HG03135 (cell line): ENCODE measurements around the gene LTBP2.

Experiments used
- ATAC-seq: cut with Tn5 transposase; IDR thresholded peaks from one replicate; pipeline ENCODE4 v1.9.1; 2021; ENCODE audit warnings: mild to moderate bottlenecking, moderate library complexity; ENCODE audit not compliant: unreplicated experiment

The LTBP2 gene

GRCh38 chr14:74611650-74612349 is at the start of gene LTBP2:
Gene LTBP2 (minus strand): TSS chr14:74612237. CDS start chr14:74611944, 293 bp downstream.
- ATAC-seq = no peak

- ATAC-seq = no peak
Observed at GRCh38 chr14:74660863-74661262, 48.8 kb upstream of the LTBP2 start.

DNA sequence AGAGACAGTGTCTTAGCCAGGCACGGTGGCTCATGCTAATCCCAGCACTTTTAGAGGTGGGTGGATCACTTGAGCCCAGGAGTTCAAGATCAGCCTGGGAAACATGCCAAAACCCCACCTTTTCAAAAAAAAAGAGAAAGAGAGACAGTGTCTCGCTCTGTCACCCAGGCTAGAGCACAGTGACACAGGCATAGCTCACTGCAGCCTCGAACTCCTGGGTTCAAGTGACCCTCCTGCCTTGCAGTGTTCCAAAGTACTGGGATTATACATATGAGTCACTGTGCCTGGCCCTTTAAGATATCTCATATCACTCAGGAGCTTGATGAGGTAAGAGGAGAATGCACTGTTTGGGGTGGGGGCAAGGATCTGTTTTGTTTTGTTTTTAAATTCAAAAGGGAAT is 48.1 kb upstream of the LTBP2 start:
- no peak for ATAC-seq

DNA sequence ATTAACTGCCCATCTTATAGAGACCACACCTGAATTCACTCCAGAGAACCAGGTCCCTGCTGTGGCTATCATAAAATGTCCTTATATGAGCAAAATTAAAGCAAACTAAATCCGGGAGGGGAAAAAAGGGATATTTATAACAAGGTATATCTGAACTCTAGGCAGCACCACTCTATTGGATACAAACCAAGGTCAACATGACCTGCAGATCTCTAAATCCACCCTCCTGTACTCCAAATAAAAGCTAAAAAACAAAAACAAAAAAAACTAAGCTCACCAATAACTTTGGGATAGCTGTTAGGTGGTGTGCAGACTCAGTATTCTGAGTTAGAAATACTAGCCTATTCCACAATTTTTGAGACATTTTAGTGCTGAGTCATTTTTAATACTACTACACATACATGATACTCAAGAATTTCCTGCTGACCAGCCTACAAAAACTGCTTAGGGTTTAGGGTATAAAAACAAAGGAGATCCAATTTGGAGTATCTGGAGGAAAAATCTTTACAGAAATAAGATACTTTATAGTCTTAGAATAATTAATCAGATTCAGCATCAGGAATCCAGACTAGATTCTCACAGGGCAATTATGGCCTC is 46.6 kb upstream of the LTBP2 start:
- ATAC-seq = no peak

GRCh38 chr14:74656964-74657363 is 44.9 kb upstream of the LTBP2 start:
- ATAC-seq = no peak

DNA sequence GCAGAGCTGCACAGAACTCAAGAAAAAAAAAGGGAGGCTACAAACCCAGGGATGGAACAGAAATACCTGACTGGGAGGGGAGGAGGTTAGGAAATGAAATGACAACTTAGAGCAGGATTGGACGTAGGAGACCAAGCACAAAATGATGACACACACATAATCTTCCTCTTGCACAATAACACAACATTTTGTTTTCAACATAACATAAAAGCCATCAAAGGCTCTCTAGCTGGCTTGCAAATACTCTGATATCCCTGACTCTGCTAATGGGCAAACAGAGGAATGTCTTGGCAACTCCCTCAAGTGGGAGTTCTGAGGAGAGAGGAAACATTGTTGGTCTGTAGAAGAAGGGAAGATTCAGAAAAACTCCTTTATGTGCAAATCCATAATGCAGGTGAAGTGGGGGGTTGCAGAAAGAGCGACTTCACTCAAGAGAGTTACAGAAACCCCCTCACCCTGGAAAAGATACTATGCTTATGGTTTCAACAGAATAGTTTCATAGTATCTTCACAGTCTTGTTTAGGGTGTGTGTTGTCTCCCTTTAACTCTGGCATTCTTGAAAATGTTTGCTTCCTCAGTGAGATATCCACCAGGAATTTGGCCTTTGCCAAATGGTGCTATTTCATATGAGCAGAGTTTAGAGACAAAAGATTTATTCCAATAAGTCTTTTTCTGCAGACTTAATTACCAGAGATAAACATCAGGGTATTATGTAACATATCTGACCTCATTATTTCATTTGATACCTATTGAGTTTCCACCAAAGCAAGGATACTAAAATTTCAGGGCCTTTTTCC is 43.8 kb upstream of the LTBP2 start:
- ATAC-seq = no peak

GRCh38 chr14:74654931-74655330 is 42.9 kb upstream of the LTBP2 start:
- no peak for ATAC-seq

DNA sequence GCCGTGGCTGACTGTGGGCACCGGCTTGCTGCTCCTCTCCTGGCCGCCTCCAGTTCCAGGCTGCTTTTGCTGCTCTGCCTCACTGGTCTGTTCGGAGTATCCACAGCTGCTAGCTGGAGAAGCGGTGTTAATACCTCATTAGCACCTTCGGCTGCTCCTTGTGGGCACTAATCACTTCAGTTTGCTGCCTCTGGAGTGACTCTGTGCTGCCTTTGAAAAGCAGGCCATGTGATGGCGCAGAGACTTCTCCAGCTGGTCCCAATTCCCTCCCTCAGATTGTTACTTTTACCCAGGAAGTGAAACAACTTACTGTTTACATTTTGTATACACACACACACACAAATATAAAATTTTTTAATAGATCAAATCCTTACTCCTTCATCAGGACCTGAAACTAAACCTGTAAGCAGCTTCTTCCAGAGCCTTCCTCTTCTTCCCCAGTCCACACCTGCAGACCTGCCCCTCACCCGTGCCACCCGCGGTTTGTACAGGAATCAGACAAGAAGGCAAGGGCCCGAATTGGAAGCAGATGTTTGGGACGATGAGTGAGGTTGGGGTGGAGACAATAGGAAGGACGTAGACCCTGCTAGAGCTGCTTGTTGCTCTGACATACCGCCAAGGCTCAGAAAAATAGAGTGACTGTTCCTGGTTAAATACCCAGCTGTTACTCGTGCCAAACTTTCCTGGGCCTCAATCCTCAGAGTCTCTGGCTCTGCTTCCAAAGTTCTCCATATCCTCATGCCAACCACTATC is 41.5 kb upstream of the LTBP2 start:
- ATAC-seq = no peak

DNA sequence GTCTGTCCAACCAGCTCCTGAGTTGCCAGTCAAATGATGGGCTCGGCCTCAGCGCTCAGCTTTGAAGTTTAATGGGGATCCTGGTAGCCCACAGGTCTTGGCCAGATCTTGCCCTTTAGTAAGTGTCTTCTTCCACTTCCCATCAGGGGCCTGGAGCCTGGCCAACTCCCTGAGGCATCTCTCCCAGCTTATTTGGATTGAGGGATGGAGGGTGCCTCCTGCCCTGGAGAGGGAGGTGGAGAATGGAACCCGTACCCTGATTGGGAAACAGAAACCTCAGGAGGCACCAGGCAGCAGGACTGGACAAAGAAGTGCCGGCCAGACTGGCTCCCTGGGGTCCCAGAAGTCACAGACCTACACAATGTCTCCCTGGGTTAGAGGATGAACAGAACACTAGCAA is 40.5 kb upstream of the LTBP2 start:
- ATAC-seq = no peak

DNA sequence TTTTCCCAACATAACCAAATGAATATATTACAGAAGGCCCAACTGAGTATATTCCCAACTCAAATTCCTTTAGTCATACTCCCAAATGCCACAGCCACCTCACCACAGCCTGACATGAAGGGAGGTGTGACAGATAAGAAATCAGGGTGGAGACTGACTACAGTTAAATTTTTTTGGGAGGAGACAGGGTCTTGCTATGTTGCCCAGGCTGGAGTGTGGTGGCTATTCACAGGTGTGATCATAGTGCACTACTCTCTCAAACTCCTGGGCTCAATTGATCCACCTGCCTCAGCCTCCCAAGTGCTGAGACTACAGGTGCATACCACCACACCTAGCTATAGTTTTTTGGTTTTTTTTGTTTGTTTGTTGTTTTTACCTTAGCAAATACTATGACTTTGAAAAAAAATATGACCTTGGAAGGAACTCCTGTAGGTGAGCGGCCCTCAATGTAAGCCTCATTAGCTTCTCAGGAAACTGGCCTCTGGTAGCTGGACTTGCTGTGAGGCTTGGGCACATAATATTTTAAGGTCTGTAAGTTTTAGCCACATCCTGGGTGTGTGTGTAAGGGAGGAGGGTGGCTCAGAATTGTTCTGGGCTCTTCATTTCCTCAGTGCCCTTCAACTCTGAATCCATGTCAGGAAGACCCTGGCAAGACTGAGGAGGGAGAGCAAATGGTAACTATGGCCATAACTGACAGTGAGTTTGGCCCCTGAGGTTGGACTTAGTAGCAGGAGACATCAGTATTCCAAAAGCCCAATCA is 39.1 kb upstream of the LTBP2 start:
- ATAC-seq = no peak

GRCh38 chr14:74649673-74650072 is 37.6 kb upstream of the LTBP2 start:
- ATAC-seq = no peak

DNA sequence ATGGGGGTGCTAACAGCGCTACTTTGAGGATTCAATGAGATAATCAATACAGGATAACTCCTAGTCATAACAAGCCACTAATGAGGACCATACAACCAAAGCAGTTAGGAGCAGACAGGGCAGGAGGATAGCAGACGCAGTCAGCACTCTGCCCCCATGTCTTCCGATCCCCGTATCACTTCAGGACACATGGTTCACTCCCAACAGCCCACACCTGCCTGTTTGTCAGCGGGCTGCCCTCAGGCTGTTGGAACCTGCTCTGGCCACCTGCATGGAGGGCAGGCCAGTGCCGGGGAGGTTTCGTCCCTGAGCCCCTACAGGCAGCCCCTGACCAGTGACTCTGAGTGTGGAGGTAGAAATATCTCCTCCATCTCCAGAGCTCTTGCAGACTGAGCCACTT is 37.1 kb upstream of the LTBP2 start:
- no peak for ATAC-seq

- ATAC-seq = no peak
Observed at GRCh38 chr14:74648601-74649000, 36.6 kb upstream of the LTBP2 start.

- ATAC-seq = no peak
Observed at GRCh38 chr14:74647678-74648461, 35.8 kb upstream of the LTBP2 start.

DNA sequence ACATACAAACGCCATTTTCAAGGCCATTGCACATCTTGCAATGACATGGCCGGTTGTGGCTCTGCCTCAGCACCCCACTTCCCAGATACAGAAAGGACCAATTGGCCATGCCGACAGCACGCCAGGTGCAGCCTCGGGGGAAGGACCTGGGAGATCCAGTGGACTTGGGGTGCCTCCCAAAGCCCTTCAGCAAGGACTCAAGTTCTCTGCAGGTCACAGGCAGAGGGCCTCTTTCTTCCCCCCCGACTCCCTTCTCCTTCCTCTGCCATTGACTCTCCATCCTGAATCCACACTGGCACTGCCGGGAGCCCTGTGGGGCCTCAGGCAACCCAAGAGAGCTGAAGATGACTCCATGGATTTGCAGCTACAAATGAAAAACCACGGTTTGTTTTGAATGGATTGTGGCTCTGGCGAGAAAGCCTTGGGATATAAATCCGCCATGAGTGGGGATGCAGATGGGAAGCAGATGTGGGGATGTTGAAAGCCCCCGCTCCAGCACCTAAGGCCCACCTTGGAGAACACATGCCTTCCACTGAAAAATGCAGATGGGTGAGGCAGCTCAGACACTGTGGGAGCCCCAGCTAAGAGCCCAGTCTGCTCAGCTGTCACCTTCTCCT is 35.1 kb upstream of the LTBP2 start:
- no peak for ATAC-seq

DNA sequence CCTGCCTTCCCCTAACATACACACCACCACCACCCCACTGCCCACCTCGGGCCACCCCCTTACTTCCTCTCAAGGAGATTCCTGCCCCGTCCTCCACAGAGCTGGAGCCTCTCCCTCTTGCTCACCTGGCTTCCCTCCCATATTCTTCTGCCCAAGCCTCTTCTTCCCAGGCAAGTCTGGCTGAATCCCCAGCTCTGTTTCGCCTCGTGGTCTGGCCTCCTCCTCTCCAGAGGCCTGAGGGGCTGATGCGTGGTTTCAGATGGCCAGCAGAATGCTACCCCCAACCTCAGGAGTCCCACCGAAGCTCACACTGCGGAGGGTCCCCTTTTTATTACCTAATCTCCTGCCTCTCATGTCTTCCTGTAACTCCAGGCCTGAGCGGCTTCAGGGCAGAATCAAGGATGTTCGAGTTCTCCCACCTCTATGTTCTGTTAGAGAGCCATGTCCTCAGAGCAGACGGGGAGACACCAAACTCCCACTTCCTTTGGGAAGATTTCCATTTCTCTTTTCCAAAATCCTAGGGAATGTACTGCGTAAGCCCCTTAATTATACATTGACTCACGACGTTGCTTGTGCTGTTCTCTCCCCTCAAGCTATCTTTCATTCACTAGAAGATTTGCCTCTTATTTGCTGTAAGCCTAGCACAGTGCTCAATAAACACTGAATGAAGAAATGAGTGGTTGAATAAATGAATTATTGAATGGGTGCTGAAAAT is 33.9 kb upstream of the LTBP2 start:
- ATAC-seq = no peak

- ATAC-seq = no peak
Observed at GRCh38 chr14:74645244-74645643, 33.2 kb upstream of the LTBP2 start.

DNA sequence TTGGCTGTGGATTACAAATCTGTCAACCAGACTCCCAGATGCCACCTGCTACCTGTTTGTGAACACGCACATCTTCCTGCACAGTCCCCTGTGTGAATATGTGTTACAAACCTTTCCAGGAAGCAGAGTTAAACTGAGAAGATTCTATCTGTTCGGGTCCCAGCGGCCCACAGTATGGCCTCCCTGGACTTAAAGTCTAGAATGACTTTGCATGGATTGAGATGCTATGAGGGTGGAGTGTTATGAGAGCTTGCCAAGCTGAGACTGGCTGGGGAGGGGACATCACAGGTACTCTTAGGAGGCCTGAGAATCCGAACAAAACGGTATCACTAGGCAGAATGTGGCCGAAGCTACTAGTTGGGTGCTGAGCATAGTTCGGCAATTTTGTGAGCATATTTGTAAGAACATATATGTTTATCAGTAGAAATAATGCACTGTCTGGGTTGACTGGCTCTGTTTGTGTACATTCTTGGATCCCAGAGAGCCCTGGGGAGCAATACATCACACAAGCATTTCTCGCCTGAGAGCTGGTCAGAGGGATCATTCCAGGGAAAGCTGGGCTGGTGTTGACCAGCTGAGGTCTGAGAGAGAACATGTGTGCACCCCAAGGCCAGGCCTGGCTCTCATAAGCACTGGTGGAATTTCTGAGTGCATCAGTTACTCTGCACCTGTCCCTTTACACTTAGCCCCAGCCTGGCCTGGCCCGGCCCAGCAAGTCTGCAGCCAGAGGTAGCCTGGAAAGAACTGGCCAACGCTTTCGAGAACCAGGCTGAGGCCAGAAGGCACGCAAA is 29.8 kb upstream of the LTBP2 start:
- ATAC-seq = no peak
